ENCODE measurements around the gene FRS3.
A peak's percentile ranks its signal among the peaks of the same experiment; 100 is the strongest.

The FRS3 gene

DNA sequence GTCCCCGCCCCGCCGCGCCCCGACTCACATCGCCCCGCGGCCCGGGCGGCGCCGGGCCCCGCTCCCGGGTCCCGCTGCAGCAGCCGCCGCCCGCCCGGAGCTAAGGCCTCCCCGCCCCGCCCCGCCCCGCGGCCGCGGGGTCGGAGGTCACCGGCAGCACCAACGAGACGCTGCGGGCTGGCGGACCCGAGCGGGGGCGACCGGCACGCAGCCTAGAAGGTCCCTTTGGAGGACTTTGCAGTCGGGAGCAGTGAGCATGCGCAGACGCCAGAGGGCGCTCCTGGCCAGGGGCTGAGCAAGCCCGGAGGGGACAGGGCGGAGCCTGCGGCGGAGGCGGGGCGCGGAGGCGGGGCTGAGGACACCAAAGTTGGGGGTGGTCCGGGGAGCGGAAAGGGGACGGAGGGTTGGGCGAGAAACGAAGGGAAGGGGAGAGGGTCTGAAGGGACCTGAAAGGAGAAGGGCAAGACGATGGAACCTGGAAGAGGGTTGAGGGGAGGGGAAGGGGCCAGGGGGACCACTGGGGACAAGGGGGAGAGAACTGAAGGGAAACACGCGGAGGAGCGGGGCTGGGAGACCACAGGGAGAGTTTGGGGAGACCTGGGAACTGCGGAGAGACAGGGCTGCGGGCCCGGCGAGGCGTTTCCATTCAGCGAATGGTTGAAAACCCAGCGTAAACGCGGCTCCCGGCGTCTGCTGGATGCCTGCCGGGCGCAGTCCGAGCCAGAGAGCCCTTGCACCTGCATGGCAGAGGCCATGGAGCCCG lies at the start of gene FRS3 (continued):
- TF ChIP-seq SALL2 (tag by site-specific recombination; IDR thresholded peaks at IDR 0.05; ENCODE audit: borderline replicate concordance) (no peak), ZNF292 (tag by site-specific recombination; IDR thresholded peaks at IDR 0.05; ENCODE audit: borderline replicate concordance, low read depth) (no peak), ZBTB8A (tag by site-specific recombination; IDR thresholded peaks at IDR 0.05) (peak; percentile 75), FEZF1 (tag by site-specific recombination; IDR thresholded peaks at IDR 0.05) (no peak), ZNF350 (tag by site-specific recombination; IDR thresholded peaks at IDR 0.05) (no peak), WT1 (tag by site-specific recombination; IDR thresholded peaks at IDR 0.05) (peak; percentile 28), ZNF138 (tag by site-specific recombination; IDR thresholded peaks at IDR 0.05; ENCODE audit: borderline replicate concordance) (no peak), ZNF16 (tag by site-specific recombination; IDR thresholded peaks at IDR 0.05; ENCODE audit: low read depth) (no peak), ZNF514 (tag by site-specific recombination; IDR thresholded peaks at IDR 0.05) (no peak), ZIC2 (tag by site-specific recombination; IDR thresholded peaks at IDR 0.05) (no peak), ZNF624 (tag by site-specific recombination; IDR thresholded peaks at IDR 0.05) (no peak), ZFP41 (tag by site-specific recombination; IDR thresholded peaks at IDR 0.05; ENCODE audit: borderline replicate concordance) (no peak), ZNF626 (tag by site-specific recombination; IDR thresholded peaks at IDR 0.05) (no peak), SP3 (tag by site-specific recombination; IDR thresholded peaks at IDR 0.05) (peak; percentile 98), GLI4 (tag by site-specific recombination; IDR thresholded peaks at IDR 0.05) (0 out of 2 replicates have a peak, but pooled peaks have one; percentile 17), ZNF777 (tag by site-specific recombination; IDR thresholded peaks at IDR 0.05; ENCODE audit: borderline replicate concordance) (no peak), ZSCAN23 (tag by site-specific recombination; IDR thresholded peaks at IDR 0.05) (no peak), ZNF776 (tag by site-specific recombination; IDR thresholded peaks at IDR 0.05; ENCODE audit: borderline replicate concordance) (no peak), ZNF670 (tag by site-specific recombination; IDR thresholded peaks at IDR 0.05; ENCODE audit: low read depth) (no peak), OVOL3 (tag by site-specific recombination; IDR thresholded peaks at IDR 0.05) (no peak)
- TF ChIP-seq, protein P1, sequence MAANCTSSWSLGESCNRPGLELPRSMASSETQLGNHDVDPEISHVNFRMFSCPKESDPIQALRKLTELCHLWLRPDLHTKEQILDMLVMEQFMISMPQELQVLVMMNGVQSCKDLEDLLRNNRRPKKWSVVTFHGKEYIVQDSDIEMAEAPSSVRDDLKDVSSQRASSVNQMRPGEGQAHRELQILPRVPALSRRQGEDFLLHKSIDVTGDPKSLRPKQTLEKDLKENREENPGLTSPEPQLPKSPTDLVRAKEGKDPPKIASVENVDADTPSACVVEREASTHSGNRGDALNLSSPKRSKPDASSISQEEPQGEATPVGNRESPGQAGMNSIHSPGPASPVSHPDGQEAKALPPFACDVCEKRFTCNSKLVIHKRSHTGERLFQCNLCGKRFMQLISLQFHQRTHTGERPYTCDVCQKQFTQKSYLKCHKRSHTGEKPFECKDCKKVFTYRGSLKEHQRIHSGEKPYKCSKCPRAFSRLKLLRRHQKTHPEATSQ (tag by site-specific recombination; IDR thresholded peaks at IDR 0.05), result 0 out of 2 replicates have a peak, but pooled peaks have one; percentile 52
- TF ChIP-seq, protein P2, sequence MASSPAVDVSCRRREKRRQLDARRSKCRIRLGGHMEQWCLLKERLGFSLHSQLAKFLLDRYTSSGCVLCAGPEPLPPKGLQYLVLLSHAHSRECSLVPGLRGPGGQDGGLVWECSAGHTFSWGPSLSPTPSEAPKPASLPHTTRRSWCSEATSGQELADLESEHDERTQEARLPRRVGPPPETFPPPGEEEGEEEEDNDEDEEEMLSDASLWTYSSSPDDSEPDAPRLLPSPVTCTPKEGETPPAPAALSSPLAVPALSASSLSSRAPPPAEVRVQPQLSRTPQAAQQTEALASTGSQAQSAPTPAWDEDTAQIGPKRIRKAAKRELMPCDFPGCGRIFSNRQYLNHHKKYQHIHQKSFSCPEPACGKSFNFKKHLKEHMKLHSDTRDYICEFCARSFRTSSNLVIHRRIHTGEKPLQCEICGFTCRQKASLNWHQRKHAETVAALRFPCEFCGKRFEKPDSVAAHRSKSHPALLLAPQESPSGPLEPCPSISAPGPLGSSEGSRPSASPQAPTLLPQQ (tag by site-specific recombination; IDR thresholded peaks at IDR 0.05), result peak; percentile 78
- TF ChIP-seq, protein P3, sequence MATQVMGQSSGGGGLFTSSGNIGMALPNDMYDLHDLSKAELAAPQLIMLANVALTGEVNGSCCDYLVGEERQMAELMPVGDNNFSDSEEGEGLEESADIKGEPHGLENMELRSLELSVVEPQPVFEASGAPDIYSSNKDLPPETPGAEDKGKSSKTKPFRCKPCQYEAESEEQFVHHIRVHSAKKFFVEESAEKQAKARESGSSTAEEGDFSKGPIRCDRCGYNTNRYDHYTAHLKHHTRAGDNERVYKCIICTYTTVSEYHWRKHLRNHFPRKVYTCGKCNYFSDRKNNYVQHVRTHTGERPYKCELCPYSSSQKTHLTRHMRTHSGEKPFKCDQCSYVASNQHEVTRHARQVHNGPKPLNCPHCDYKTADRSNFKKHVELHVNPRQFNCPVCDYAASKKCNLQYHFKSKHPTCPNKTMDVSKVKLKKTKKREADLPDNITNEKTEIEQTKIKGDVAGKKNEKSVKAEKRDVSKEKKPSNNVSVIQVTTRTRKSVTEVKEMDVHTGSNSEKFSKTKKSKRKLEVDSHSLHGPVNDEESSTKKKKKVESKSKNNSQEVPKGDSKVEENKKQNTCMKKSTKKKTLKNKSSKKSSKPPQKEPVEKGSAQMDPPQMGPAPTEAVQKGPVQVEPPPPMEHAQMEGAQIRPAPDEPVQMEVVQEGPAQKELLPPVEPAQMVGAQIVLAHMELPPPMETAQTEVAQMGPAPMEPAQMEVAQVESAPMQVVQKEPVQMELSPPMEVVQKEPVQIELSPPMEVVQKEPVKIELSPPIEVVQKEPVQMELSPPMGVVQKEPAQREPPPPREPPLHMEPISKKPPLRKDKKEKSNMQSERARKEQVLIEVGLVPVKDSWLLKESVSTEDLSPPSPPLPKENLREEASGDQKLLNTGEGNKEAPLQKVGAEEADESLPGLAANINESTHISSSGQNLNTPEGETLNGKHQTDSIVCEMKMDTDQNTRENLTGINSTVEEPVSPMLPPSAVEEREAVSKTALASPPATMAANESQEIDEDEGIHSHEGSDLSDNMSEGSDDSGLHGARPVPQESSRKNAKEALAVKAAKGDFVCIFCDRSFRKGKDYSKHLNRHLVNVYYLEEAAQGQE (tag by site-specific recombination; IDR thresholded peaks at IDR 0.05), result peak; percentile 45; the same call in 1 of the 2 replicates
- TF ChIP-seq, protein P4, sequence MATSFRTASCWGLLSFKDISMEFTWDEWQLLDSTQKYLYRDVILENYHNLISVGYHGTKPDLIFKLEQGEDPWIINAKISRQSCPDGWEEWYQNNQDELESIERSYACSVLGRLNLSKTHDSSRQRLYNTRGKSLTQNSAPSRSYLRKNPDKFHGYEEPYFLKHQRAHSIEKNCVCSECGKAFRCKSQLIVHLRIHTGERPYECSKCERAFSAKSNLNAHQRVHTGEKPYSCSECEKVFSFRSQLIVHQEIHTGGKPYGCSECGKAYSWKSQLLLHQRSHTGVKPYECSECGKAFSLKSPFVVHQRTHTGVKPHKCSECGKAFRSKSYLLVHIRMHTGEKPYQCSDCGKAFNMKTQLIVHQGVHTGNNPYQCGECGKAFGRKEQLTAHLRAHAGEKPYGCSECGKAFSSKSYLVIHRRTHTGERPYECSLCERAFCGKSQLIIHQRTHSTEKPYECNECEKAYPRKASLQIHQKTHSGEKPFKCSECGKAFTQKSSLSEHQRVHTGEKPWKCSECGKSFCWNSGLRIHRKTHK (tag by site-specific recombination; IDR thresholded peaks at IDR 0.05), result no peak
- TF ChIP-seq, protein P5, sequence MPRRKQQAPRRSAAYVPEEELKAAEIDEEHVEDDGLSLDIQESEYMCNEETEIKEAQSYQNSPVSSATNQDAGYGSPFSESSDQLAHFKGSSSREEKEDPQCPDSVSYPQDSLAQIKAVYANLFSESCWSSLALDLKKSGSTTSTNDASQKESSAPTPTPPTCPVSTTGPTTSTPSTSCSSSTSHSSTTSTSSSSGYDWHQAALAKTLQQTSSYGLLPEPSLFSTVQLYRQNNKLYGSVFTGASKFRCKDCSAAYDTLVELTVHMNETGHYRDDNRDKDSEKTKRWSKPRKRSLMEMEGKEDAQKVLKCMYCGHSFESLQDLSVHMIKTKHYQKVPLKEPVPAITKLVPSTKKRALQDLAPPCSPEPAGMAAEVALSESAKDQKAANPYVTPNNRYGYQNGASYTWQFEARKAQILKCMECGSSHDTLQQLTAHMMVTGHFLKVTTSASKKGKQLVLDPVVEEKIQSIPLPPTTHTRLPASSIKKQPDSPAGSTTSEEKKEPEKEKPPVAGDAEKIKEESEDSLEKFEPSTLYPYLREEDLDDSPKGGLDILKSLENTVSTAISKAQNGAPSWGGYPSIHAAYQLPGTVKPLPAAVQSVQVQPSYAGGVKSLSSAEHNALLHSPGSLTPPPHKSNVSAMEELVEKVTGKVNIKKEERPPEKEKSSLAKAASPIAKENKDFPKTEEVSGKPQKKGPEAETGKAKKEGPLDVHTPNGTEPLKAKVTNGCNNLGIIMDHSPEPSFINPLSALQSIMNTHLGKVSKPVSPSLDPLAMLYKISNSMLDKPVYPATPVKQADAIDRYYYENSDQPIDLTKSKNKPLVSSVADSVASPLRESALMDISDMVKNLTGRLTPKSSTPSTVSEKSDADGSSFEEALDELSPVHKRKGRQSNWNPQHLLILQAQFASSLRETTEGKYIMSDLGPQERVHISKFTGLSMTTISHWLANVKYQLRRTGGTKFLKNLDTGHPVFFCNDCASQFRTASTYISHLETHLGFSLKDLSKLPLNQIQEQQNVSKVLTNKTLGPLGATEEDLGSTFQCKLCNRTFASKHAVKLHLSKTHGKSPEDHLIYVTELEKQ (tag by site-specific recombination; IDR thresholded peaks at IDR 0.05; ENCODE audit: borderline replicate concordance), result no peak; the same call in 1 of the 2 replicates
